ENCODE data around the gene ZNF451.
"Not testable (repeated sequence)": the region's sequence is repeated elsewhere in the genome, so short reads cannot be mapped to it uniquely, and the experiment has no call there.

Gene ZNF451

GRCh38 chr6:57069920-57070331, 20.1 kb upstream of the ZNF451 start:
- Histone ChIP-seq H3K9ac (ENCODE audit: low read length) (no peak overlapping the region), H3K4me1 (ENCODE audit: control insufficient read depth, insufficient read depth, low read length) (no peaks in the 10 kb centered on the region), H3K27me3 (ENCODE audit: control insufficient read depth, insufficient read depth, low read length) (no peaks in the 10 kb centered on the region), H3K9me3 (ENCODE audit: control insufficient read depth, low read length) (no peaks in the 10 kb centered on the region), H3K4me3 (ENCODE audit: low read length) (no peak overlapping the region), H3K36me3 (ENCODE audit: control insufficient read depth, insufficient read depth, low read length) (no peaks in the 10 kb centered on the region)

GRCh38 chr6:57072108-57072507, 17.9 kb upstream of the ZNF451 start:
- Histone ChIP-seq H3K36me3 (ENCODE audit: control insufficient read depth, insufficient read depth, low read length) (no peaks in the 10 kb centered on the region), H3K27me3 (ENCODE audit: control insufficient read depth, insufficient read depth, low read length) (no peaks in the 10 kb centered on the region), H3K9me3 (ENCODE audit: control insufficient read depth, low read length) (no peaks in the 10 kb centered on the region), H3K9ac (ENCODE audit: low read length) (no peak overlapping the region), H3K4me3 (ENCODE audit: low read length) (no peak overlapping the region), H3K4me1 (ENCODE audit: control insufficient read depth, insufficient read depth, low read length) (no peaks in the 10 kb centered on the region)

- Histone ChIP-seq H3K4me1 (ENCODE audit: control insufficient read depth, insufficient read depth, low read length) (no peaks in the 10 kb centered on the region), H3K9me3 (ENCODE audit: control insufficient read depth, low read length) (no peaks in the 10 kb centered on the region), H3K9ac (ENCODE audit: low read length) (no peak overlapping the region), H3K36me3 (ENCODE audit: control insufficient read depth, insufficient read depth, low read length) (no peaks in the 10 kb centered on the region), H3K27me3 (ENCODE audit: control insufficient read depth, insufficient read depth, low read length) (no peaks in the 10 kb centered on the region), H3K4me3 (ENCODE audit: low read length) (no peak overlapping the region)
Observed at GRCh38 chr6:57074383-57074782, 15.6 kb upstream of the ZNF451 start.

- no peaks in the 10 kb centered on the region for H3K4me1 ChIP-seq (ENCODE audit: control insufficient read depth, insufficient read depth, low read length)
- H3K9me3 ChIP-seq (ENCODE audit: control insufficient read depth, low read length): no peaks in the 10 kb centered on the region
- H3K9ac ChIP-seq (ENCODE audit: low read length): no peak overlapping the region
- no peaks in the 10 kb centered on the region for H3K36me3 ChIP-seq (ENCODE audit: control insufficient read depth, insufficient read depth, low read length)
- no peaks in the 10 kb centered on the region for H3K27me3 ChIP-seq (ENCODE audit: control insufficient read depth, insufficient read depth, low read length)
- H3K4me3 ChIP-seq (ENCODE audit: low read length): no peak overlapping the region
Observed at GRCh38 chr6:57075092-57075491, 14.9 kb upstream of the ZNF451 start.

- H3K27me3 ChIP-seq (ENCODE audit: control insufficient read depth, insufficient read depth, low read length): no peaks in the 10 kb centered on the region
- H3K9ac ChIP-seq (ENCODE audit: low read length): no peak overlapping the region
- no peaks in the 10 kb centered on the region for H3K9me3 ChIP-seq (ENCODE audit: control insufficient read depth, low read length)
- H3K36me3 ChIP-seq (ENCODE audit: control insufficient read depth, insufficient read depth, low read length): no peaks in the 10 kb centered on the region
- H3K4me3 ChIP-seq (ENCODE audit: low read length): no peak overlapping the region
- H3K4me1 ChIP-seq (ENCODE audit: control insufficient read depth, insufficient read depth, low read length): no peaks in the 10 kb centered on the region
Observed at GRCh38 chr6:57078531-57079207, 11.3 kb upstream of the ZNF451 start.

GRCh38 chr6:57085471-57085870, 4.5 kb upstream of the ZNF451 start:
- Histone ChIP-seq H3K27me3 (ENCODE audit: control insufficient read depth, insufficient read depth, low read length) (no peaks in the 10 kb centered on the region), H3K36me3 (ENCODE audit: control insufficient read depth, insufficient read depth, low read length) (no peaks in the 10 kb centered on the region), H3K9me3 (ENCODE audit: control insufficient read depth, low read length) (no peaks in the 10 kb centered on the region), H3K9ac (ENCODE audit: low read length) (no peak overlapping the region), H3K4me3 (ENCODE audit: low read length) (no peak overlapping the region), H3K4me1 (ENCODE audit: control insufficient read depth, insufficient read depth, low read length) (peaks cover 3% of the 10 kb centered on the region)

GRCh38 chr6:57086843-57087242, 3.1 kb upstream of the ZNF451 start:
- H3K4me1 ChIP-seq (ENCODE audit: control insufficient read depth, insufficient read depth, low read length): peaks cover 3% of the 10 kb centered on the region
- no peak overlapping the region for H3K9ac ChIP-seq (ENCODE audit: low read length)
- no peaks in the 10 kb centered on the region for H3K27me3 ChIP-seq (ENCODE audit: control insufficient read depth, insufficient read depth, low read length)
- H3K9me3 ChIP-seq (ENCODE audit: control insufficient read depth, low read length): no peaks in the 10 kb centered on the region
- H3K36me3 ChIP-seq (ENCODE audit: control insufficient read depth, insufficient read depth, low read length): no peaks in the 10 kb centered on the region
- no peak overlapping the region for H3K4me3 ChIP-seq (ENCODE audit: low read length)

GRCh38 chr6:57087916-57088315, 2.1 kb upstream of the ZNF451 start:
- H3K4me3 ChIP-seq (ENCODE audit: low read length): no peak overlapping the region
- no peak overlapping the region for H3K9ac ChIP-seq (ENCODE audit: low read length)
- H3K4me1 ChIP-seq (ENCODE audit: control insufficient read depth, insufficient read depth, low read length): peaks cover 3% of the 10 kb centered on the region
- no peaks in the 10 kb centered on the region for H3K36me3 ChIP-seq (ENCODE audit: control insufficient read depth, insufficient read depth, low read length)
- no peaks in the 10 kb centered on the region for H3K9me3 ChIP-seq (ENCODE audit: control insufficient read depth, low read length)
- H3K27me3 ChIP-seq (ENCODE audit: control insufficient read depth, insufficient read depth, low read length): no peaks in the 10 kb centered on the region

GRCh38 chr6:57089265-57089664, 723 bp upstream of the ZNF451 start:
- Histone ChIP-seq H3K36me3 (ENCODE audit: control insufficient read depth, insufficient read depth, low read length) (no peaks in the 10 kb centered on the region), H3K9me3 (ENCODE audit: control insufficient read depth, low read length) (no peaks in the 10 kb centered on the region), H3K4me3 (ENCODE audit: low read length) (no peak overlapping the region), H3K27me3 (ENCODE audit: control insufficient read depth, insufficient read depth, low read length) (no peaks in the 10 kb centered on the region), H3K4me1 (ENCODE audit: control insufficient read depth, insufficient read depth, low read length) (peaks cover 3% of the 10 kb centered on the region), H3K9ac (ENCODE audit: low read length) (no peak overlapping the region)

GRCh38 chr6:57090458-57091067, 575 bp downstream of the ZNF451 start:
- not testable (repeated sequence) for H3K4me3 ChIP-seq (ENCODE audit: low read length); H3K27me3 ChIP-seq (ENCODE audit: control insufficient read depth, insufficient read depth, low read length); H3K9ac ChIP-seq (ENCODE audit: low read length); H3K36me3 ChIP-seq (ENCODE audit: control insufficient read depth, insufficient read depth, low read length); H3K4me1 ChIP-seq (ENCODE audit: control insufficient read depth, insufficient read depth, low read length); H3K9me3 ChIP-seq (ENCODE audit: control insufficient read depth, low read length)

- H3K36me3 ChIP-seq (ENCODE audit: control insufficient read depth, insufficient read depth, low read length); H3K27me3 ChIP-seq (ENCODE audit: control insufficient read depth, insufficient read depth, low read length); H3K4me3 ChIP-seq (ENCODE audit: low read length); H3K9ac ChIP-seq (ENCODE audit: low read length); H3K4me1 ChIP-seq (ENCODE audit: control insufficient read depth, insufficient read depth, low read length); H3K9me3 ChIP-seq (ENCODE audit: control insufficient read depth, low read length): not testable (repeated sequence)
Observed at GRCh38 chr6:57091375-57091774, 1.4 kb downstream of the ZNF451 start.

GRCh38 chr6:57094689-57095088, 4.7 kb downstream of the ZNF451 start:
- Histone ChIP-seq H3K4me3 (ENCODE audit: low read length) (no peak overlapping the region), H3K9me3 (ENCODE audit: control insufficient read depth, low read length) (no peaks in the 10 kb centered on the region), H3K9ac (ENCODE audit: low read length) (no peak overlapping the region), H3K36me3 (ENCODE audit: control insufficient read depth, insufficient read depth, low read length) (no peaks in the 10 kb centered on the region), H3K4me1 (ENCODE audit: control insufficient read depth, insufficient read depth, low read length) (no peaks in the 10 kb centered on the region), H3K27me3 (ENCODE audit: control insufficient read depth, insufficient read depth, low read length) (no peaks in the 10 kb centered on the region)

- Histone ChIP-seq H3K4me3 (ENCODE audit: low read length) (no peak overlapping the region), H3K9me3 (ENCODE audit: control insufficient read depth, low read length) (no peaks in the 10 kb centered on the region), H3K36me3 (ENCODE audit: control insufficient read depth, insufficient read depth, low read length) (peaks cover 14% of the 10 kb centered on the region), H3K4me1 (ENCODE audit: control insufficient read depth, insufficient read depth, low read length) (no peaks in the 10 kb centered on the region), H3K27me3 (ENCODE audit: control insufficient read depth, insufficient read depth, low read length) (no peaks in the 10 kb centered on the region), H3K9ac (ENCODE audit: low read length) (no peak overlapping the region)
Observed at GRCh38 chr6:57097596-57097995, 7.6 kb downstream of the ZNF451 start.
